DMS79 (cell line): Measurements from ENCODE around the gene KCNN3.
A peak's percentile ranks its signal among the peaks of the same experiment; 100 is the strongest.

Experiments
- DNase-seq: peaks from one replicate; lab custom pipeline; 2025; lab: John Stamatoyannopoulos, UW

KCNN3 gene

GRCh38 chr1:154816369-154816768 lies 53.7 kb downstream of the KCNN3 start:
- no peak for DNase-seq

DNA sequence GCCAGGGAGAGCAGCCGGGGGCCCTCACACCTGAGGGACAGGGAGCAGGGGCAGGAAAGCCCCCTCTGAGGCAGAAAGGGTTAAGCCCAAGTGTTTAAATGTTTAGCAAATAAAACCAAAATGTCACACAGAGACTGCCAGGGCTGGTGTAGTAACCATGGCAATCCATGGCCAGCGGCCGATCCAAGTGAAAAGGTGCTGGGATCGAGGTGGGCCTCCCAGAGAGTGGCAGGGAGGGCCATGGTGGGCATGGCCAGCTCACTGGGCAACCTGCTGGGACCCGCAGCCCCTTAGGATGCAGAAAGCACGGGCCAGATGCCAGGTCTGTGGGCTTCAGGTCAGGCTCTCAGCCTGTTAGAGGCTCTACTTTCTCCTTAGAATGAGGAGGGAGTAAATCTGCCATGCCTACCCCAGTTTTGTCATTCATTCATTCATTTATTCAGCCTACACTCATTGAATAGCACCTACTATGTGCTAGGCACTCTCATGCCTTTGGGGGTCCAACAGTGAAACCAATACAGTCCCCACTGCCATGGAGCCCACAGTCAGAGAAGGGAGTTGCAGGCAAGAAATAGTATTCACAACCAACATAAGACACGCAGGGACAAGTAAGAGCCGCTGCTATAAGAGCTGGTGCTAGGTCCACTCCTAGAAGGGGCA lies 56.1 kb downstream of the KCNN3 start:
- DNase-seq, result peak; percentile 46

DNA sequence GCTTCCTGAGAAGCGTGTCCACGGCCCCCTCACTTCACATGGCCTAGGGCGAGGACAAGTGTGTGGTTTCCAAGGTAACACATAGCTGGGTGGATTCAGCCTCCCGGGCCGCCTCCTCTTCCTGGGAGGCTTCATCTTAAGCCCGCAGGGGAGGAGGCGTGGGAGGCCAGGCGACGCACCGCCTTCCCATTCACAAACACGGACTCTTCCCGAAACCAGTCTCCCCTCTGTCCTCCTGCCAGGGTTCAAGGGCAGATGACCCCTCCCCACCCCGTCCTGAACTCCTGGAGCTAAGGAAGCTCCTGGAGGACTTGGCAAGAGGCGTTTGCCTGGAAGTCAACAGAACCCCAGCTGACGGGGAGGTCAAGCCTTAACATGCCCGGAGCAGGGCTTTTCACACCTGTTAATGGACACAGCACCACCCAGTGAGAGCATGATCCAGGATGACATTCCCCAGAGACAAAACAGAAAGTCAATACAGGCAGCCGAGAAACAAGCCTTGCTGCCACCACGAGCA lies 56.7 kb downstream of the KCNN3 start:
- peak; percentile 61 for DNase-seq

GRCh38 chr1:154812877-154813276 lies 57.2 kb downstream of the KCNN3 start:
- no peak for DNase-seq

- DNase-seq, result no peak
These were observed 59.5 kb downstream of the KCNN3 start for GRCh38 chr1:154810571-154810970.

- DNase-seq, result no peak
These were observed 60.4 kb downstream of the KCNN3 start for GRCh38 chr1:154809436-154810413.

GRCh38 chr1:154808909-154809262 lies 61.2 kb downstream of the KCNN3 start:
- no peak for DNase-seq

DNA sequence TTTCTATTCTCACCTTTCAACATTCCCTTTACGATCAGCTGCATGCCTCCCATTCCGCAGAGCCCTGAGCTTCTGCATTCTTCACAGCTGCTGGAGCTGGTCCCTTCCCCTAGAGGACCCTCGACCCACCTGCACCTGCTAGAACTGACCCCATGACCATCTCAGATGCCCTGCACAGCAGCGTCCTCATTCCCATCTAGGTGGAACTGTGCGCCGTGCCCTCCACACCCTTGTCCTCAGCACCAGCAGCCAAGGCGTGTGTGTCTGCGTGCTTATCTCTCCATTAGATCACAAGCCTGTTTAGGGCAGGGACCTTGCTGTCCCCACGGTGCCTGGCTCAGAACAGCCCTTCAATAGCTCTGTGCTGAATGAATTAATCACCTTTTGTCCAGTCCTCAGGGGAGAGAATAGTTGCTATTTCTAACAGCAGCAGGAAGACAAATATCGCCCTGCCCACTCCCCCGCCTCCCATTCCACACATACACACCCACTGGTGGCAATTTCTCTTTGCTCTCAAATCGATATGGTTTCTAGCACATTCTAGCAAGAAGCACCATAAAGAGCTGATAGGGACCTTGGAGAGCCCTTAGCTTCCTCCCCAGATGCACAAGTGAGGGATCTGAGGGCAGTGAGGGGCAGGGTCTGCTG lies 61.7 kb downstream of the KCNN3 start:
- DNase-seq, result no peak

DNA sequence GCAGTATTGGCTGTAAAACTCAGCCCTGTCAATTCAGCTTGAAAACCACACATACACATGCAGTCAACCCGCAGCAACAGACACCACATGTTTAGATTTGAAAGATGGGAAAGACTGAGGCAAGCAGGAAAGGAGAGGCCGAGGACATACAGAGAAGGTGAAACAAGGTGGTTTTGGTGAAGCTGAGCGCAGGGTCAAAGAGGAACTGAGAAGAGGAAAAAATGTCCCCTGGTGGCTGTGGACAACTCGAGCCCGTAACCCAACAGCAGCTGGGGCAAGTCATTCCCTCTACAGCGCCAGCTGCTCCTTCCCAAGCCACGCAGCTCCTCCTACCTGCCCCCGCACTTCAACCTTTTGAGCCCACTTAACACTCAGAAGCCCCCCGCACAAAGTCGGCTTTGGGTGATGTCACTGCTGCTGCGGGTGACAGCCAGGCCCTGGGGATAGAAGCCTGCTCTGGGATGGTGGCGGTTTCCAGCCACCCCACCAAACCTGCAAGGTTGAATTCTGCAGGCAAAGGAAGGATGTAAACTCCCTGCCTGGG lies 63.0 kb downstream of the KCNN3 start:
- no peak for DNase-seq

DNA sequence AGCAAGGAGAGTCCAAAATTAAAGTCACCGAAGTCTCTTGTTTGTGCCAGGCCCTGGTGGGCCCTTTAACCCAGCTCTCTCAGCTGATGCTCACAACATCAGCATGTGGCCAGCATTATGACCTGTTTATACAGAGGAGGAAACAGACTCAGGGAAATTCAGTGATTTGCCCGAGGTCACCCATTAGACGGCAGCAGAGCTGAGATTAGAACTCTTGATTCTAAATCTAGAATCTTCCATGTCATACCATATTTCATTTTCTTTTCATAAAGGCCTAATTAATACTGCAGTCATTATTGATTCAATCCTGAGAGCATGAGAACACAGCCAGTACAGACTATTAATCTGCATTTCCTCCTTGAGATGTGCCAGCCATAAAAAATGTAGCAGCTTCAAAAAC lies 63.7 kb downstream of the KCNN3 start:
- no peak for DNase-seq

DNA sequence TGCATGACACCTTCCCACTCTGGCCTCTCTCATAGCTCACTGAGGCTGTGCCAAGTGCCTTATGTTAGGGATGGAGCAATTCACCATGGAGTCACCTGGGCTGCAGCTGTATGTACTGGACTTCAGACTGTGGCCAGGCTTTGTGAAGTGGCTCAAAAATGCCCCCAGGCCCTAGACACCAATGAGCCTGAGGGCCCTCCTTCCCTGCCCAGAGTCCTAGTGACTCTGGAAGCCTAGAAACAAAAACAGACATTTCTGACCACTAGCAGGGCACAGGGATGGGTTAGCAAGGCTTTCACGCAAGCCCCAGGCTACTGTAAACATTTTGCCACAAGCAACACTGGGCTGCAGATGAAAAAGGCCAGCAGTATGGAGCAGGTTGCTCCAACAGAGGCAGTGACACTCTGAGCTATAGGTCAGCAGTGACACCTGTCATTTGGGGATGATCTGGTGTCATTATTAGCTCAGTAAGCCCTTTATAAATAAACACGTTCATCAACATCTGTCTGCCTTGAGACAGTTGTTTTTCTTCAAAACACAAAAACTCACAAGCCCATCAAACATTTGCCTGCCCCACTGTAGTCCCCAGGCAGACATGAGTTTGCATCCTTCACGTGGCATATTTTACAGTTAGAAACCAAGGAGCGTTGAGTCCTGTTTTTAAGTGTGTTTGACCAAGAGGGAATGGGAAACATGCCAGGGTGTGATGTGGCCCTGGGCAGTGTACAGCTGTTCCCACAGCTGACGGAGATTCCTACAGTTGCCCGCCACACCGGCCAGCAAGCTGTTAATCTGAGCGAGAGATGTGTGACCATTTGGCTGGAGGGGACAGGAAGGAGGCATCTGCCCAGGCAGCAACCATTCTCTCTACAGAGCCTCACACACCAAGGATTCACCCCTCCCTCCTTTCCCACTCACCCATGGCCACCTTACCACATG lies 66.8 kb downstream of the KCNN3 start:
- peak; percentile 22 for DNase-seq

DNA sequence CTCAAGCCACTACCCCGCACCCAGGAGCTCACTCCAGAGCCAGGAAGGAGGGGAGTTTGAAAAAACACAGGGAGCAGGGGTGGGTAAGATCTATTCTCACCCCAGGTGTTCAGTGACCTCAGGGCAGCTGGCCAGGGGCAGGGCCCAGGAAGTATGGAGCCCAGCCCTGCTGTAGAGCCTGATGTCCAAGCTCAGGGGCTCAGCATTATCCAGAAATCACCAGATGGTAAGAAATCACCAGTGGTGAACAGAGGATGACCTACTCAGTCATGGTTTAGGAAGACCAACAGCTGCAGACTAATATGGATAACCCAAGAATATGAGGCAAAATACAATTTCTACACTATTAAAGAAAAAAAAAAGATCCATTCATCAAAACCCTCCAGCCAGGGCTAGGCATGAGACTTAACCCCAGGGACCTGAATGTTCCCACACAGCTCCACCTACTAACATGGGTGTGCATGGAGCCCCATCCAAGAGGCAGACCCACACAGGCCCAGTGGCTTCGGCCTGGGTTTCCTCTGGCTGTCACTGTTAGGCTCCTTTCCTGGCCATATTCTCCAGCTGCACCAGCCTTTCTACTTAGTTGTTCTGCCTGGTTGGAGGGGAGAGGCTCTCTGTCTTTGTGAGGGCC lies 67.6 kb downstream of the KCNN3 start:
- DNase-seq, result no peak

GRCh38 chr1:154801234-154802011 lies 68.7 kb downstream of the KCNN3 start:
- DNase-seq, result no peak

DNA sequence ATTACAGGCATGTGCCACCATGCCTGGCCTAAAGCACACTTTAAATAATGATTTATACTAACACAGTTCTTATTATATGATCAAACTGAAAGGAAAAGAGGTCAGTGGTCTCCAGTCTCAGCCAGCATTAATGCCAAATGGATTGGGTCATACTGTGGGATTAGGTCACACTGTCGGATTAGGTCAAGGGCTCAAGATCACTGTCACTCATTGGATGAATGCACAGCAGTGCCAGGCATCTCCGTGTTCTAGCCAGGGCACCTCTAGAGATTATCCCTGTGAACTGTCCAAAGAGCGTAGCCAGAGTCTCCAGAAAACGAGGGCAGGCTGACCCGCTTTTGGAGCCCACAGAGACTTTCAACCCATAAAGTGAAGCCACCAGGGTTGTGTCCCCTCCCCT lies 70.9 kb downstream of the KCNN3 start:
- DNase-seq, result no peak

DNA sequence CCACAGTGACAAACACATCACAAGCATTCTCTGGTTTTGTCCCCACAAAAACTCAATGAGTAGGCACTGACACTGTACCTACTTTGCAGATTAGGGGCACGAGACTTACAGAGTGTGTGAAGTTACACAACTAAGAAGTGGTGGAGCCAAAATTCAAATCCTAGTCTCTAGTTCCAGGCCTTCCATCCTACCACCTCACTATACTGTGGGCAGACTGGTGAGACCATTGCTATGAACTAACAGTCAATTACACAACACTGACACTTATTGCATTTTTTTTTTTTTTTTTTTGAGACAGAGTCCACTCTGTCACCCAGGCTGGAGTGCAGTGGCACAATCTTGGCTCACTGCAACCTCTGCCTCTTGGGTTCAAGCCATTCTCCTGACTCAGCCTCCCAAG lies 71.4 kb downstream of the KCNN3 start:
- DNase-seq, result no peak

GRCh38 chr1:154797175-154797574 lies 72.9 kb downstream of the KCNN3 start:
- no peak for DNase-seq

DNA sequence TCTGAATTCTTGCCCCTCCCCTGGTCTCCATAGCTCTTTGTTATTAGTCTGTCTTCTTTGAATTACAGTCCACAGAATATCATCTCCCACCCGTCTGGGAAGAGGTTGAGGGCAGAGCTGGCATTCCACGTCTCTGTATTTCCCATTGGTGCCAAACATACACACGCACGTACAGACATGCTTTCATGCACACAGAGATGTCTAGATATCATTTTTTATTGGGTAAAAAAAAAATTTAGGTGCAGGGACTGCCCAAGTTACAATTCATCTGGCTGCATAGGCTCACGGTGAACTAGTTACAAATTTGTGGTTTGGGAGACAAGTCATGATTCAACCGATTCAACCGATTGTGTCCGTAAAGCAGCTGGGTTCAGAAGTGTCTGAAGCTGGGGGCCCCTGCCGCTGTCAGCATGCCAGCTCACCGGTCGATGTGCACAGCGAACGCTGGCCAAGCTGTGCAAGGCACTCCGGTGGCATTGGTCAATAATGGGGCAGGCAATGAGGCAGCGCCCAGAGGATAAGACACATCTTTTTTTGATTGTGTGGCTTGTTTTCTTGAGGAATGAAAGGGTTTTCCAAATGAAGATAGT lies 73.7 kb downstream of the KCNN3 start:
- no peak for DNase-seq

- DNase-seq, result no peak
These were observed 75.5 kb downstream of the KCNN3 start for GRCh38 chr1:154794608-154795007.

- DNase-seq, result no peak
These were observed 76.4 kb downstream of the KCNN3 start for GRCh38 chr1:154793685-154794084.

GRCh38 chr1:154792899-154793298 lies 77.2 kb downstream of the KCNN3 start:
- no peak for DNase-seq
